ENCODE data around the gene RAD51B. TPM values are rescaled to one million over a fixed set of nuclear protein-coding genes. Genes with fewer than 3 reads are reported as not detected.
A peak's percentile ranks its signal among the peaks of the same experiment; 100 is the strongest.

The RAD51B gene
- total and polyA plus RNA-seq, 4 donors = 2.5 to 95.0 (median 9.6) TPM

DNA sequence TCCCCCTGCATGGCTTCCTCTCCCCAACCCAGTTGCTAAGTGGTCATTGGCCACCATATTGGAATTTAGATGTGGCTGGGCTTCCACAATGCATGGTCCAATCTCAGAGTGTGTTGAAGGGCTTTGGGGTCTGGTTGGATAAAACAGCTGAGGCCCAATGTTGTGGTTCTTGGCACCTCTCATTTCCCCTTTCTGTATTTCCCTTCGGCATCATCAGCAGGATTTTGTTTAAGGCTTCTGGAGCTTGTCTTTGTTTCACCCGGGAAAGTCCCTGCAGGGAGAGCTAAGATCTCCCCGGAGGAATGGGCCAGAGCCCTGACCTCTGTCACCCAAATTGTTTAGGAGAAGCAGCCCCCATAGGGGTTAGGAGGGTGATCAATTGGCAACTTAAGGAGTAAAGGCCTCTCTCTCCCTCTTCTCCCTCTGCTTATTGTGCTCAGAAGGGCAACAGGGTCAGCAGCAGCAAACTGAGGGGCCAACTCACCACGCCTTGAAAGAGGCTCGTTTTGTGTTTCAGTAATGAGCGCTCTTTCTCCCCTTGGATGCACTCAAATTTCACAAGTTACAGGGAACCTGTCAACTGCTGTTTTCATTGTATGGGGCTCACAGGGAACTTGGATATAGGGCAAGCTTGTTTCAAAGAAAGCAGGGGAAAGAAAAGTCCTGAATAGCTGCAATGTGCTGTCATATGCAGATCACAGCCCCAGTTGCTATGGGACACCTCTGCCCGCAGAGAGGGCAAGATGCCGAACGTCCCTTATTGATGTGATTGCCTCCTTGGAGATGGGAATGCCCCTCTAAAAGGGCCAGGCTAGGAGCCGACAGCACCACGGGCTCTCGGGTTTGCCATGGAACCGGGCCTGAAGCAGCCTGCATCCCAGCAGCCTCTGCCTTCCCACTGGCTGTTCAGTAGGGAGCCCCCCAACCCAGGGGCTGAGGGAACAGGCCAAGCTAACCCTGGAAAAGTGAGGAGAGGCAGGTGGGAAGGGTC lies 749.6 kb downstream of the RAD51B start:
- Histone ChIP-seq H3K4me3 (no peak overlapping the region), H3K27ac (ENCODE audit: low read depth in 1 of 2, low read length in 1 of 2) (peak overlapping the region in 1 of 2 donors; percentile 95), H3K4me1 (ENCODE audit: control insufficient read depth in 5 of 5, insufficient read depth in 5 of 5, low read length in 5 of 5) (peaks cover 2 to 35% (median 29%) of the 10 kb centered on the region in 5 donors), H3K9me3 (ENCODE audit: control insufficient read depth in 4 of 4, insufficient read depth in 3 of 4, low read length in 3 of 4) (no peaks in the 10 kb centered on the region), H3K9ac (ENCODE audit: insufficient read depth in 1 of 2, low read length in 2 of 2) (no peak overlapping the region), H3K36me3 (ENCODE audit: control insufficient read depth in 4 of 4, insufficient read depth in 4 of 4, low read length in 4 of 4) (no peaks in the 10 kb centered on the region), H3K27me3 (ENCODE audit: control insufficient read depth in 3 of 3, insufficient read depth in 3 of 3, low read length in 2 of 3) (no peaks in the 10 kb centered on the region)
- TF ChIP-seq, protein P1, sequence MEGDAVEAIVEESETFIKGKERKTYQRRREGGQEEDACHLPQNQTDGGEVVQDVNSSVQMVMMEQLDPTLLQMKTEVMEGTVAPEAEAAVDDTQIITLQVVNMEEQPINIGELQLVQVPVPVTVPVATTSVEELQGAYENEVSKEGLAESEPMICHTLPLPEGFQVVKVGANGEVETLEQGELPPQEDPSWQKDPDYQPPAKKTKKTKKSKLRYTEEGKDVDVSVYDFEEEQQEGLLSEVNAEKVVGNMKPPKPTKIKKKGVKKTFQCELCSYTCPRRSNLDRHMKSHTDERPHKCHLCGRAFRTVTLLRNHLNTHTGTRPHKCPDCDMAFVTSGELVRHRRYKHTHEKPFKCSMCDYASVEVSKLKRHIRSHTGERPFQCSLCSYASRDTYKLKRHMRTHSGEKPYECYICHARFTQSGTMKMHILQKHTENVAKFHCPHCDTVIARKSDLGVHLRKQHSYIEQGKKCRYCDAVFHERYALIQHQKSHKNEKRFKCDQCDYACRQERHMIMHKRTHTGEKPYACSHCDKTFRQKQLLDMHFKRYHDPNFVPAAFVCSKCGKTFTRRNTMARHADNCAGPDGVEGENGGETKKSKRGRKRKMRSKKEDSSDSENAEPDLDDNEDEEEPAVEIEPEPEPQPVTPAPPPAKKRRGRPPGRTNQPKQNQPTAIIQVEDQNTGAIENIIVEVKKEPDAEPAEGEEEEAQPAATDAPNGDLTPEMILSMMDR (IDR thresholded peaks at IDR 0.05; ENCODE audit: control extremely low read depth, extremely low read depth) = no peak
- DNase-seq (no peak), ATAC-seq (ENCODE audit: insufficient read depth, low FRiP score) (no peak)
- 67 to 78% methylated on average over 13 of the region's 13 CpGs for WGBS, 2 donors

DNA sequence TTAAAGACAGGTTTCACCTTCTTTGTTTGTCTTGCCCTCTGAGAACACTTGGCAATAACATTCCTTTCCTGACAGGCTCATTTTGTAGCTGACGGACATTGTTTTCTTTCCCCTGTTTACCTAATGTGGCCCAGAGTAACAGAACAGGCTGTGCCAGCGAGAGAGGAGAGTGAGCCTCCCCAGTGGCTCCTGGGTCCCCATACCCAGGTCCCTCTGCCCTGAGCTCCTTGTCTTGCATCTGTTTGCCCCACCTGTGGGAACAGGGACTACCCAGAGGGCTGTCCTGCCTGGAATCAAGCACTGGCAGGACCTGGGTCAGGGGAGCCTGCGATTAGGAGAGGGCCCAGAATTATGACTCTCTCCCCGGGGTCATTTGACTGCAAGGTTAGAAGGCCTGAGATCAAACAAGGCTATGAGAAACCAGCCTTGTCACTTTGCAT lies 750.4 kb downstream of the RAD51B start:
- Histone ChIP-seq H3K4me3 (no peak overlapping the region), H3K36me3 (ENCODE audit: control insufficient read depth in 4 of 4, insufficient read depth in 4 of 4, low read length in 4 of 4) (no peaks in the 10 kb centered on the region), H3K27ac (ENCODE audit: low read depth in 1 of 2, low read length in 1 of 2) (peak overlapping the region in 1 of 2 donors; percentile 95), H3K4me1 (ENCODE audit: control insufficient read depth in 5 of 5, insufficient read depth in 5 of 5, low read length in 5 of 5) (peaks cover 2 to 33% (median 23%) of the 10 kb centered on the region in 5 donors), H3K9ac (ENCODE audit: insufficient read depth in 1 of 2, low read length in 2 of 2) (no peak overlapping the region), H3K9me3 (ENCODE audit: control insufficient read depth in 4 of 4, insufficient read depth in 3 of 4, low read length in 3 of 4) (no peaks in the 10 kb centered on the region), H3K27me3 (ENCODE audit: control insufficient read depth in 3 of 3, insufficient read depth in 3 of 3, low read length in 2 of 3) (no peaks in the 10 kb centered on the region)
- ATAC-seq (ENCODE audit: insufficient read depth, low FRiP score) (no peak), DNase-seq (peak in 1 of 3 donors; percentile 54)
- TF ChIP-seq, protein P1 (IDR thresholded peaks at IDR 0.05; ENCODE audit: control extremely low read depth, extremely low read depth) = no peak
- WGBS, 2 donors = 46 to 80% methylated on average over 4 of the region's 4 CpGs

DNA sequence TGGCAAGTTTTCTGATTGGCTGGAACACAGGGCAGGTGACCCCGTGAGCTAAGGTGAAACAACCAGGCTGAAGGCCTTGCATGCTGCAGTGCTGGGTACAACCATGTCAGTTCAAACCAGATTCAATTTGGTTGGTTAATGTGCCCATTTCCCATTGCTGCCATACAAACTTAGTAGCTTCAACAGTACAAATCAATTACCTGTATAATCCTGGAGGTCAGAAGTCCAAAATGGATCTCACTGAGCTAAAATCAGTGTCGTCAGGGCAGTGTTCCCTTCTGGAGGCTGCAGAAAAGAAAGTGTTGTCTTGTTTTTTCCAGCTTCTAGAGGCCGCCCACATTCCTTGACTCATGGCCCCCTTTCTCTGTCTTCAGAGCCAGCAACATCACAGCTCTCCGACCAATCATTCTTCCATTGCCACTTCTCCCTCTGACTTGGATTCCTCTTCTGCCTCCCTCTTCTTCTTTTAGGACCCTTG lies 751.6 kb downstream of the RAD51B start:
- TF ChIP-seq, protein P1 (IDR thresholded peaks at IDR 0.05; ENCODE audit: control extremely low read depth, extremely low read depth) = no peak
- ATAC-seq (ENCODE audit: insufficient read depth, low FRiP score) = no peak
- Histone ChIP-seq H3K27me3 (ENCODE audit: control insufficient read depth in 3 of 3, insufficient read depth in 3 of 3, low read length in 2 of 3) (no peaks in the 10 kb centered on the region), H3K9ac (ENCODE audit: insufficient read depth in 1 of 2, low read length in 2 of 2) (no peak overlapping the region), H3K4me3 (no peak overlapping the region), H3K36me3 (ENCODE audit: control insufficient read depth in 4 of 4, insufficient read depth in 4 of 4, low read length in 4 of 4) (no peaks in the 10 kb centered on the region), H3K4me1 (ENCODE audit: control insufficient read depth in 5 of 5, insufficient read depth in 5 of 5, low read length in 5 of 5) (peaks cover 2 to 28% (median 23%) of the 10 kb centered on the region in 5 donors), H3K9me3 (ENCODE audit: control insufficient read depth in 4 of 4, insufficient read depth in 3 of 4, low read length in 3 of 4) (no peaks in the 10 kb centered on the region), H3K27ac (ENCODE audit: low read depth in 1 of 2, low read length in 1 of 2) (no peak overlapping the region)
- WGBS, 2 donors = 97 to 98% methylated on average over 4 of the region's 4 CpGs
- no peak for DNase-seq
